AG09319 (cell line): ENCODE measurements around the gene HECA.
"Not testable (repeated sequence)": the region's sequence is repeated elsewhere in the genome, so short reads cannot be mapped to it uniquely, and the experiment has no call there.

ENCODE experiments used
- DNase-seq: peaks from one replicate; pipeline ENCODE4 v3.0.0-alpha.2; 2010; ENCODE audit warnings: low read depth; ENCODE audit errors: extremely low read depth
- CTCF ChIP-seq: IDR thresholded peaks from 2 replicates; pipeline ENCODE4 v1.5.1; 2011; ENCODE audit warnings: low read depth, mild to moderate bottlenecking, inconsistent platforms, low read length, moderate library complexity

HECA gene

GRCh38 chr6:139112561-139112960, 22.3 kb upstream of the HECA start:
- TF ChIP-seq CTCF: no peak
- DNase-seq: no peak

GRCh38 chr6:139114746-139115145, 20.1 kb upstream of the HECA start:
- no peak for DNase-seq
- no peak for TF ChIP-seq CTCF

- DNase-seq: no peak
- no peak for TF ChIP-seq CTCF
These were observed 18.7 kb upstream of the HECA start for GRCh38 chr6:139115989-139116758.

GRCh38 chr6:139117734-139118133, 17.1 kb upstream of the HECA start:
- DNase-seq: no peak
- TF ChIP-seq CTCF: no peak; the same call in none of the 2 replicates

- TF ChIP-seq CTCF: no peak
- DNase-seq: no peak
These were observed 15.3 kb upstream of the HECA start for GRCh38 chr6:139119552-139119951.

GRCh38 chr6:139122823-139123222, 12.1 kb upstream of the HECA start:
- DNase-seq: not testable (repeated sequence)

- TF ChIP-seq CTCF: peak; percentile 38
- no peak for DNase-seq
These were observed 9.8 kb upstream of the HECA start for GRCh38 chr6:139124887-139125672.
